Activated CD8-positive, alpha-beta memory T cell treated with anti-CD3 and anti-CD28 coated beads for 48 hours (primary cell): ENCODE data around the gene IL12B.
"Not testable (repeated sequence)": the region's sequence is repeated elsewhere in the genome, so short reads cannot be mapped to it uniquely, and the experiment has no call there.

Source experiments
- DNase-seq, 3 experiments: peaks; one replicate each; pipeline ENCODE4 v3.0.0-alpha.2; 2020; ENCODE audit warnings: low read depth in 2 of 3, low spot score in 2 of 3

Gene IL12B

DNA sequence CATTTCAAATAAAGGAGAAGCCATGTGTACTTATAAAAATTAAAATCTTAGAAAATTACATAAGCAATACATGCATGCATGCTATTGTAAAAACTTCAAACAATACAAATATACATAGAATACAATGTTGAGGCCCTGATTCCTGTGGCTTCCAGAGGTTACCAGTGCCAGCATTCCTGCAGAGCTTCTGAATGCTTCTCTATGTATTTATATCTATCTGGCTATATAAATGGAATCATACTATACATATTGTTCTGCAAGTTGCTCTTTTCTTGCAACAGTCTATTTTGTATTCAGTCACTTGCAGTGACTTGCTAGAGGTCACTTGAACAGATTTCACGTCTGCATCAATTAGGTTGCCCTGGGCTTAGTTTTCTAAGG, 3.2 kb upstream of the IL12B start:
- DNase-seq, result no peak

DNA sequence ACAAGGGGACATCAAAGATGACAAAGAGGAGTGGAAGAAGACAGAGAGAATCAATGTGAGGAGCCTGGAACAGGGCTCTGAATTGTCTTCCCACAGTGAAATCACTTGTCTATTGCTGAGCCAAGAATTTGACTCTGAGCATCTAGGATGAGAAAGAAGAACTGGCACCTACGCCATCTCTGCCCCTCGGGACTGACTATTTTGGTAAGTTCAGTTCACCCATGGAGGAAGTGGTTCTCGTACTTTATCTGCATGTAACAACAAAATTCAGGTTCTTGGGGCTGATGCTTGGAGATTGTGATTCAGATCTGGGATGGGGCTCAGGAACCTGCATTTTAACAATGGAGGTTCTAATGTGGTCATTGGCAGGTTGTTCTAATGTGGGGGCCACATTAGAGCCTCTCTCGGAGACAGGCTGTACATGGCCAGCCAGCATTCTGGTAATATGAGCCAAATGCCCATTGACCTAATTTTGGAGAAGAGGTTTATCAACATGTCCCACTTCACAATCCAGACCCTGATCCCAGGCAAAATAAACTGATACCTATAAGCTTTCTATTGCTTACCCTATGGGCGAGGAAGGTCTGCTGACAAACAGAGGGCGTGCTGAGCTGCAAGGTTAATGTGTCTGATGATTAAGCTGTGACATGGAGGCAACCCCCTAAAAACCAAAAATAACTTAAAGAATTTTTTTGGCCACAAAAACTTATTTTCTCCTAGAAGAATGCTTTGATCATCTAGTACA, 2.7 kb upstream of the IL12B start:
- no peak for DNase-seq

DNA sequence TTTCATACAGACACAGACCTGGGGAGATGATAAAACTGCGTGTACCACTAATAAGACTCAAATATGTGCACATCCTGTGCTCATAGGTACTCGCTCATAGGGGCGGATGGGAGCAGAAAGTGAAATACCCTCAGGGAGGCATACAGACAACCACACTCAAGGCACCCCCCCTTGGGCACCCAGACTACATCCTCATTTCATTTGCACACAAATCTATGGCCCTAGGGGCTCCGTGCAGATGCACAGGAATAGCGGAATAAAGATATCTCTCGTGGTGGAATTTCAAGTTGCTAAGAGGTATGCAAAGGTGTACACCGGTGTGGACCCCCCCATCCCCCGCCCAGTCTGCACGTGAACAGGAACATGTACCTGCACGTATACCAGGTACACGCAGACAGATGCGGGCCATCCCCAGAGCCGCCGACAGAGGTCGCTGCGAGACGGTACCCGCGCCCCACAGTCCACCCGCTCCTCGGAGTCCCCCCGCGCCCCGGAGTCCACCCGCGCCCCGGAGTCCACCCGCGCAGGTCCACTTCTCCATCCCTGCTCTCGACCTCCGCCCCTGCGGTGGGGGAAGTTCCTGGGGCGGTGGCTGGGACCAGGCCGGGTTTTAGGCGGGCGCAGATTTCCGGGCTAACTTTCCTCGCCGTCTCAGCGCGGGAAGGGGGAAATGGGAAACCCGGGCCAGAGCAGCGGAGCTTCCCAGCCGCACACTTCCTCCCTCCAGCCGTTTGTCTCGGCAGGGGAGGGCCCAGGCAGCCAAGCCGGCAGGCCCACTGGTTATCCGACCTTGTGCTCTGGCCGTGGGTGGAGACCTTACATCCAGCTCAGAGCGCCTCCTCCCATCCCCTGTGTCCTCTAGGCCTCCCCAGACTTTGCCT, 1.0 kb upstream of the IL12B start:
- peak; percentile 34 to 66 (median 65) for DNase-seq

DNA sequence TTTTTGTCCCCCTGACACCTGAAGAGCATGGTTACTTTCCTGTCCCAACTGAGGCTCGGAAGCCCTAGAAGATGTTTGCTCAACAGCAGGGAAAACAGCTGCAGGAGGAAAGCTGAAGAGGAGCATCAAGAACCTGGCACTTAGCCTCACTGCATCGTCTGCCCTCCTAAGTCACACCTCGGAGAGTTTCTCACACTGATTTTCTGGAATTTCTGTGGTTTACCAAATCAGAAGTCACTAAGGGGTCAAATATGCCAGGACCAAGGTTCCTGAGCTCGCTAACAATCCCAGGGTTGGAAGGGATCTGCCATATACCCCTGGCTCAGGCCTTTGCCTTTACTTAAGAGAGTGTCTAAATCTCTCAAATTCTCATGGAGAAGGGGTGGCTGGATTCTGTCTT, 5.3 kb downstream of the IL12B start:
- DNase-seq, result no peak

DNA sequence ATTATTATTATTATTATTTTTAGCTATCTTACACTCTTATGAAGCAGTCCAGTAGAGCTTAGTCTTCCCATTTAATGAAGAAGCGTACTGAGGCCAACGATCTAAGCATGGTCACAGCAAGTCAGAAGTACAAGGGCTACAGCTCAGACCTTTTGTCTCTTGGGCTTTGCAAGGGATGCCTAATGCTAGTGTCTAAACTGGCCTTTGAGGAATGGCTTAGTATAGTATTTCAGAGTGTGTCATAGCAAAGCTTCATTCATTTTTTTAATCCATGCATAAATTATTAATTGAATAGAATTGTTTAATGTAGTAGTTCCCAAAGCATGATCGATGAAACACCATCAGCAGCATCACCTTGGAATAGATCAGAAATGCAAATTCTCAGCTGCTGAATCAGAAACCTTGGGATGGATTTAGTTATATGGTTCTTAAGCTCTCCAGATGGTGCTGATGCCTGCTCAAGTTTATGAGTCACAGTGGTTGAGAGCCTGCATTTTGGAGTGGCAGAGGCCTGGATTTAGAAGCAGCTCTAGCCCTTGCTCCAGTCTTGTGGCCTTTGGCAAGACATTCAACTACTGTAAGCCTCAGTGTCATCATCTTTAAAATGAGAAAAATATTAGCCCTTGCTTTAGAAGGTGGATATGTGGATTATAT, 6.1 kb downstream of the IL12B start:
- no peak for DNase-seq

DNA sequence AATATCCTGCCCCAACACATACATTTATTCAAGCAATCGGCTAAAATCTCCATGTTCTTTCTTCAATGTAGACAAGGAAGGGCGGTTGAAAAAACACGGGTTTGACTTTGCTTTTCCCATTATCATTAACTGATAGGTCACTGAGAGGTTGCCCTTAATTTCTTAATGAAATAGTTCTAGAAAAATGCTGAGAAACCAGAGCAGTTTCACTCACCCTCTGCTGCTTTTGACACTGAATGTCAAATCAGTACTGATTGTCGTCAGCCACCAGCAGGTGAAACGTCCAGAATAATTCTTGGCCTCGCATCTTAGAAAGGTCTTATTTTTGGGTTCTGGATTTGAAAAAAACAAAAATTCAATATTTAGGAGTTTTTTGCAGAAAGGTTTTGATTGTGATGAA, 8.1 kb downstream of the IL12B start:
- DNase-seq, result no peak

DNA sequence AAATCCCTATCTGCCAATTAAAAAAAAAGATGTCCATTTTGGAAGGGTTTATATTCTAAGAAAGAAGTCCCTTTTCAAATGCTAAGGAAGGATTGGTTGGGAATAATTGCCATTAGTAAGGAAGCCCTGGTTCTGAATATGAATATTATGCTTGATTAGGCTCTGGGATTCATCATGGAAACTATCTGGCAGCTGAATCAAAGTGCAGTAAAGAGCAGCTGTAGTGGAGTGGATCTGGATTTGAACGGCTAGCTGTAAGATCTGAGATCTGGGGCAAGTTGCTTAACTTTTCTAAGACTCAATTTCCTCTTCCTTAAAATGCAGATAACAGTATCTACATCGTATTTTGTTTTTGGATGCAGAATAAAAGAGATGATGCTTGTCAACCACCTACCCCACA, 10.5 kb downstream of the IL12B start:
- DNase-seq, result no peak

DNA sequence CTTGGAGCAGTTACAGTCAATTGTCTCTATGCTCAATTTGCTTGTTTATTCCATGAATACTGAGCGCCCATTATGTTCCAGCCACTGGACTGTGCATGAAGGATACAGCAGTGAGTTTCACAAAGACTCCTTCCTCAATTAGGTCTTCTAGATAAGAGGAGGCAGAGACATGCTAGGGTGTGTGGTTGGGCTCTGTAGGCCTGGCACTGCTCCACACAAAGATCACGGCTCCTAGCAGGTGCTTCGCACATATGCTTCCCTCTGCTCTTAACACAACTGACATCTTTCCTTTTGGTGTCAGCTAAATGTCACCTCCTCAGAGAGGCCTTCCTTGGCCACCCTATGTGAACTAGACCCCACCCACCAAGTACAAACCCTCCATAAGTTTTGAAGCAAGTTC, 10.9 kb downstream of the IL12B start:
- DNase-seq, result no peak

DNA sequence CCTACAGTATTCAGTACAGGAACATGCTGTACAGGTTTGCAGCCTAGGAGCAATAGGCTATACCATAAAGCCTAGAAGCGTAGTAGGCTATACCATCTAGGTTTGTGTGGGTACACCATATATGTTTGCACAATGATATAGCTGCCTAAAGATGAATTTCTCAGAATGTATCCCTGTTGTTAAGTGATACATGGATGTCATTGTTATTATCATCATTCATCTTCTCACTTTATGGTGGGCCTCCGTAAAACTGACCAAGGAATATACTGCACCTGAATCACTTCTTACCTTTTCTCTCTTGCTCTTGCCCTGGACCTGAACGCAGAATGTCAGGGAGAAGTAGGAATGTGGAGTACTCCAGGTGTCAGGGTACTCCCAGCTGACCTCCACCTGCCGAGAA, 11.8 kb downstream of the IL12B start:
- DNase-seq, result no peak

DNA sequence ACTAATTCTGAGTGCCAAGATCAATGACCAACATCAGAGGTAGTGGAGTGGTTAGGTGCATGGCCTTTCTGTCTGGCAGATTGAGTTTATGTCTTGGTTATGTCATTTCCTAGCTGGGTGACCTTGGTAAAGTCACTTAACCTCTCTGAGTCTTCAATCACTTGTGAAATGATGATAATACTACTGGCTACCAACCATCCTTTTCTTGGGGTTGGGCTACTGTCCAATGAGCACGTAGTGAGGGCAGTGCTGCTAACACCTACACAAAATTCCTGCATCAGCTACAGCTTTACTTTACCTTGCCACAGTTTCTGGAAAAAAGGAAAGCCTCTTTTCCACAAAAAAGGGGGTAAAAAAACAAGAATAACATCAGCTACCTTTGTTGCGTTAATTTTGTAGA, 12.4 kb downstream of the IL12B start:
- DNase-seq, result no peak

DNA sequence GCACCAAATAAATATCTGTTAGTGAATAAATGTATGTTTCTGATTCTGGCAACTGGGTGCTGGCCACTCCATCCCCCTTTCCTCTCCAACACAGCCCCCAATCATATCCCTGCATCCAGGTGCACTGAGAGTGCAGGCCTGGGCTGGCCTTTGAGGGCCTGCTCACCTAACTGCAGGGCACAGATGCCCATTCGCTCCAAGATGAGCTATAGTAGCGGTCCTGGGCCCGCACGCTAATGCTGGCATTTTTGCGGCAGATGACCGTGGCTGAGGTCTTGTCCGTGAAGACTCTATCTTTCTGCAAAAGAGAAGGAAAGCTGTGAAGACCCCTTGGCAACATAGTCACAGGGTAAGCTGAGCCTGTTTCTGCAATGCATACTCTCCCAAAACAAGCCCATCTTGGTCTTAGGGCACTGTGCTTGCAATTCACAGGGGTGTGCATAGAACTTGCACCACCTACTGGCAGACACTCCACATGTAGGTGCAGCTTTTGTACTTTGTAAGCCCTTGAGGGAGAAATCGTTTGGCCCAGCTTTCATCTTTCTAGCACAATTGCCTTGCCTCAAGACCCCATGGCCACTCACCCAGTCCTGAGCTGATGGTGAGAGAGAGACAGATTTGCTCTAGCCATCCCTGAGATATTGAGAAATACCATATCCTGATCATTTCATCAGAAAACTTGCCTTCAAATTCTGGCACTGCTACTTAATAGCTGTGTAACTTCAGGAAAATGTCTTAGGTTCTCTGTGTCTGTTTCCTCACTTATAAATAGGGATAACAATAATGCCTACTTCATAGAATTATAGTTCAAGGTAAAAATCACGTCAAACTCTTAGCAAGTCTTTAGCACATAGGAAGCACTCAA, 13.5 kb downstream of the IL12B start:
- DNase-seq, result no peak

DNA sequence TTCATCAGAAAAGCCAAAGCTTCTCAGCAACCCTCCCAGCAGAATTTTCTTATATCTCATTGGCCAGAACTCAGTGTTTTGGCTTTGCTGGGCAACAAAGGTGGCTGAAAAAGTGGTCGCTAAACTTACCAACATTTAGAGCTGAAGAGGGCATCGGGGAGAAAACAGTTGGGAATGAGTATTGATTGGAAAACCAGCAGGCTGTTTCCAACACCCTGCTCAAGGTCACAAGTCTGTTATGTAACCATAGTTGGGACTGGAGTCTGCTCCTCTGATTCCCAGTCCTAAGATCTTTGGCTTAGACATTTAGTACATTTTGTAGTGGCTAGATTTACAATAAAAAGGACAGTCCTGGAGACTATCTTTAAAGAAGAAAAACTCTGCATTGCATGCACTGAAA, 17.1 kb downstream of the IL12B start:
- no peak for DNase-seq

DNA sequence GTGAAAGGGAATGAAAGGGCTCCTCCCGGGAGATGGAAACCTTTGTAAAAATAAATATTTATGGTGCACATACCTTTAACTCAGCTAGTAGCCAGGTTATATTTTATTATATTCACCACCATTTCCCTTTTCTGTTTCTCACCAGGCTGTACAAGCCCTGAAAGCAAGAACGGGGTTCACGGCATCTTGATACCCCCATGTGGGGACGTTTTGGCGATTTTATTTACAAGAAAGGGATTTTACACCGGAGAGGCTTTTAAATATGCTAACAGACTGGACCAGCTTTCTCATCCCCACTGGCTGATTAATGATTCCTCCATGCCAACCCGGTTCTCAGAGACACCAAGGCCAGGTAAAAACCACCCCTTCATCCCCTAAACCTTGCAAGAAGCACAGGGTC, 19.2 kb downstream of the IL12B start:
- no peak for DNase-seq

DNA sequence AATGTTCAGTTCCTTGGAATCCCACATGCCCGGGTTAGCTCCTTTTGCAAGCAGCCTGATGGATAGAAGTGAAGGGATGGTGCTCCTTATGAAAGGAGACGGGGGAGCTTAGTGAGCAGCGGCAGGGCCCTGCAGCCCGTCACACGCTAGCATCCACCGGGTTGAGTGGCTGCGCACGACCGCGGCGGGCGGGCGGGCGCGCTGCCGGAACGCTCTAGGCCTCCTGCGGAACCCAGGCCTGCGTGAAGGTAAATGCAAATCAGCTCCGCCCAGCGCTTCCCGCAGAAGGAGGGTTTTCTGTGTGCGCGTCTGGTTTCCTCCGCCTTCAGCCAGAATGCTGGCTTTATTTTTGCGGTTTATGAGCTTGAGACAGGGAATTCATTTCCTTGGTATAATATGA, 19.8 kb downstream of the IL12B start:
- DNase-seq, result no peak

DNA sequence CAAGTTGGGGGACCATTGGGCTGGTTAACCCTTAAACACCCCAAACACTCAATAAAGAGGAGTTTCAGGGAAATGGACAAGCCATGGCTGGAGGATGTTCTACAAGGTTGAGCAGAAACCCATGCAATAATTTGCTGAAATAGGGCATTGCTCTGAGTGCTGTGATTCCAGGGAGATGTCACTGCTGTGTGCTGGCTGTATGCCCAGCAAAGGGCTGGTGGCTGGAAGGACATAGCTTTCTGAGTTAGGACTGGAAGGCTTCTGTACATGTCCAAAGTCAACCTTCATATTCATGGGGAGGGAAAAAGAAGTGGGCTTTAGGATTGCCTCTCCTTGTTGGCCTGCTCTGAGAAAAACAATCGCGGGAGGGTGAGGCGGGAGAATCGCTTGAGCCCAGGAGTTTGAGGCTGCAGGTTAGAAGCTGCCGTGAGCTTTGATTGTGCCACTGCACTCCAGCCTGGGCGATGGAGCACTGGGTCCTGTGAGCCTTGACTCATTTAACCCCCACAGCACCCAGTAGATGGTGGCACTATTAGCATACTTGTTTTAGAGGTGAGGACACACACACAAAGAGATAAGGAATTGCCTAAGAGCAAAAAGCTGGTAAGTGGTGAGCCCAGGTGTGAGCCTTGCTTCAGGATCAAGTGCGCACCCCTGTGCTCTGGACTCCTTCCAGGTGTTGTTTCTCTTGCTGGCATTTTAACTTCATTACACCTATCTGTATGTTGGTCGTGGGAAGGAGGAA, 20.4 kb downstream of the IL12B start:
- no peak for DNase-seq

DNA sequence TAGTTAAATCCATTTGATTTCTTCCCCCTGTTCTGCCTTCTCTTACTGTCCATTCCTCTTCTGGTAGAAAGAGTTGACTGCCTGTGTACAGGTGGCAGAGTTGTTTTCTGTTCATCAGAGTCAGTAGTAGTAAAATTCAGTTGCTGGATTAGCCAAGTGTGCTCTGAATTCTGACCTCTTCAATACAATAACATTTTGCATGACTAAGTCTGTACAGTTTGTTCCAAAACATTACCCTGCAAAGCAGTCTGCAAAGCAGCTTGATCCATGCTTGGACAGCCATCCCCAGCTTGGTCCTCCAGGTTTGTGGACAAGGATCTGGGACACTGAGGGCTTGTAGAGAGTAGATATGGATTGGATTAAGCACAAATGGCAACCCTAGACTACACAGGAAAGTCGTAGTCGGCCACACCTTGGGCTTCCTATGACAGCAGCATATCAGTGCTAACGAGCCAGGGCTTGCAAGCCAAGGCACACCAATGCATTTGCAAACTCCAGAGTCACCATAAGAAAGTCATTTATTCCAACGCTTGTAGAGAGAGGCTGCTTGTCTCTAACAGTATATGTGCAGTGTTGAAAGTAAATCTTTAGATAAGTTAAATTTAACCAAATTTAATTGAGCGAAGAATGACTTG, 25.2 kb downstream of the IL12B start:
- DNase-seq, result no peak

DNA sequence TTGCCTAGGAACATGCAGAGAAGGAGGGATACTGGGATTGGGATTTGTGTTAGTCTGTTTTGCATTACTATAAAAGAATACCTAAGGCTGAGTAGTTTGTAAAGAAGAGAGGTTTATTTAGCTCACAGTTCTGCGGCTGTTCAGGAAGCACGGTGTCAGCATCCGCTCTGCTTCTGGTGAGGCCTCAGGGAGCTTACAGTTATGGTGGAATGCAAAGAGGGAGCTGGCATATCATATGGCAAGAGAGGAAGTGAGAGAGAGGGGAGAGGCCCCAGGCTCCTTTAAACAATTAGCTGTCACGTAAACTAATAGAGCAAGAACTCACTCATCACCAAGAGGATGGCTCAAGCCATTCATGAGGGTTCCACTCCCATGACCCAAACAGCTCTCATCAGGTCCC, 27.0 kb downstream of the IL12B start:
- DNase-seq, result no peak

DNA sequence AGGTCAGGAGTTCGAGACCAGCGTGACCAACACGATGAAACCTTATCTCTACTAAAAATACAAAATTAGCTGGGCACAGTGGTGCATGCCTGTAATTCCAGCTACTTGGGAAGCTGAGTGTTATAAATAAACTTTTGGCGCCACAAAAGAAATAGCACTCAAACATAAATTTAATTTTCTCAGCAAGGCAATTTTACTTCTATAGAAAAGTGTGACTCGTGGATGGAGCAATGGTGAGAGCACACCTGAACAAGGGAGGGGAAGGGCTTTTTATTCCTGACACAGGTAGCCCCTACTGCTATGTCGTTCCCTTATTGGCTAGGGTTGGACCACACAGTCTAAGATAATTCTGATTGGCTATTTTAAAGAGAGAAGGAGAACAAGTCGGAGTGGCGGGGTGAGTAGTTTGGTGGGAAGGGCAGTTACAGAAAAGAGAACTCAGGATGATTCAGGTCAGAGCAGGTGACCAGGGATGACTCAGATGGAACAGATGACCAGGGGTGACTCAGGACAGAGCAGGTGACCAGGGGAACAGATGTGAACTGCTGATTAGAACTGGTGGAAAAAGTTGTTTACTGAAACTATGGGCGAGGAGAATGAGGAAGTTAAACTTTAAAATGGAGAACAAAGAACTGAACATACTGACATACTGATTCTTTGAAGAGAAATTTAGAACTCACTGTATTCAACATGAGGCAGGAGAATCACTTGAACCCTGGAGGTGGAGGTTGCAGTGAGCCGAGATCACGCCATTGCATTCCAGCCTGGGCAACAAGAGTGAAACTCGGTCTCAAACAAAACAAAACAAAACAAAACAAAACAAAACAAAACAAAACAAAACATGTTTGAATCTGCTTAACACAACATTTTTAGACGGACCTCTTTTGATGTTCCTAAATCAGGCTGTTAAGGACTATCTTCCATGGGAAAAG, 28.1 kb downstream of the IL12B start:
- not testable (repeated sequence) for DNase-seq

DNA sequence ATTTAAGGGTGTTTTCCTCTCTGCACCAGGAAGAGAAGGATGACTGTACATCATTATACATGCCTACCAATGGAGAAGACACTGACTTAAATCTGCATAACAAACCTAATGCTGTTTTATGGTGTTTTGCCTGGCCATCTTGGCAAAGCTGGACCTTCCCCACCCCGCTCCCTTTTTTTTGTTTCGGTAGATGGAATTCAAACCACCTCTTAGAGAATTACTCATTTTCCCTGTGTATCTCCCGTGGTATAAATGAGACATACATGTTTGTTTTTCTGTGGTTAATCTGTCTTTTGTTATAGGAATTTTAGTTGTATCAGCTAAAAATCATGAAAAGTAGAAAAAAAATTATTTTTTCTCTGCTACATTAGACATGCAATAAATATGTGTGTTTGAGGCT, 28.8 kb downstream of the IL12B start:
- DNase-seq, result no peak
